ENCODE data around the gene MAP3K9. TPM values are rescaled to one million over a fixed set of nuclear protein-coding genes. Genes with fewer than 3 reads are reported as not detected.

The MAP3K9 gene
- total and polyA plus RNA-seq, 2 of the 8 experiments (the other 6 are each of a cell fraction or from before 2014, with no cell fraction given) = 9.8 to 24.7 TPM

DNA sequence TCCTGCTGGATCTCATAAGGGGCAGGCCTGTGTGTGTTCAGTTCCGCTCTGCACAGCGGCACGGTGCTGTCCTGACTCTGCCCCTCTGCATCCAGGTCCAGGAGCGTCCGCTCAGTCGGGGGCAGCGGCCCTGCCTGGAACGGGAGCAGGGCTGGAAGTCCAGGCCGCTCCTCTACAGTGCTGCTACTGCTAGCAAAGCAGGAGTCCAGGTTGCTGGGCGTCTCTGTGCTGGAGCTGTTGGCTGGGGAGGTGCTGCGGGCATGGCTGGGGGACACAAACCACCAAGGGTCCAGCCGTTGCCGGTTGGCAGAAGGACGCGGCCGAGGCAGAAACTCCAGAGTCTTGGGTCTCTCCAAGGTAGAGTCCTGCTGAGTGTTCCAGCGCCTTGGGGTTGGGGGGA lies 78.9 kb downstream of the MAP3K9 start (continued):
- TF ChIP-seq TBP (IDR thresholded peaks at IDR 0.05; ENCODE audit: low read depth, low read length) = no peak
- TF ChIP-seq SRF (IDR thresholded peaks at IDR 0.05; ENCODE audit: low read depth, low read length) = no peak
- no peak for TF ChIP-seq JUN (IDR thresholded peaks at IDR 0.05; ENCODE audit: low read depth, low read length)
- TF ChIP-seq HDAC6 (IDR thresholded peaks at IDR 0.05; ENCODE audit: low read depth, low read length) = no peak
- TF ChIP-seq CEBPB (IDR thresholded peaks at IDR 0.05; ENCODE audit: low read depth, low read length) = no peak
- TF ChIP-seq SIN3A (conservative IDR thresholded peaks at IDR 0.05 in 1 of 2, IDR thresholded peaks at IDR 0.05 in 1 of 2; ENCODE audit: low read depth in 1 of 2, low read length in 2 of 2) = no peak
- no peak for TF ChIP-seq SAP30 (IDR thresholded peaks at IDR 0.05; ENCODE audit: insufficient read depth, insufficient replicate concordance, low read length)
- no peak for TF ChIP-seq MAFK (IDR thresholded peaks at IDR 0.05; ENCODE audit: low read depth, low read length)
- no peak for TF ChIP-seq TAF7 (optimal IDR thresholded peaks at IDR 0.05; ENCODE audit: borderline replicate concordance, low read depth, low read length)
- no peak for TF ChIP-seq ZNF274 (IDR thresholded peaks at IDR 0.05; ENCODE audit: borderline replicate concordance, extremely low read depth, low read length)

All from H1 (cell line).